NAMALWA (cell line): ENCODE results near the gene ABCG4.
"Not testable (repeated sequence)": the region's sequence is repeated elsewhere in the genome, so short reads cannot be mapped to it uniquely, and the experiment has no call there.

ENCODE experiments used
- DNase-seq: peaks from one replicate; pipeline ENCODE4 v3.0.0-alpha.2; 2015; ENCODE audit warnings: low spot score

ABCG4 gene

DNA sequence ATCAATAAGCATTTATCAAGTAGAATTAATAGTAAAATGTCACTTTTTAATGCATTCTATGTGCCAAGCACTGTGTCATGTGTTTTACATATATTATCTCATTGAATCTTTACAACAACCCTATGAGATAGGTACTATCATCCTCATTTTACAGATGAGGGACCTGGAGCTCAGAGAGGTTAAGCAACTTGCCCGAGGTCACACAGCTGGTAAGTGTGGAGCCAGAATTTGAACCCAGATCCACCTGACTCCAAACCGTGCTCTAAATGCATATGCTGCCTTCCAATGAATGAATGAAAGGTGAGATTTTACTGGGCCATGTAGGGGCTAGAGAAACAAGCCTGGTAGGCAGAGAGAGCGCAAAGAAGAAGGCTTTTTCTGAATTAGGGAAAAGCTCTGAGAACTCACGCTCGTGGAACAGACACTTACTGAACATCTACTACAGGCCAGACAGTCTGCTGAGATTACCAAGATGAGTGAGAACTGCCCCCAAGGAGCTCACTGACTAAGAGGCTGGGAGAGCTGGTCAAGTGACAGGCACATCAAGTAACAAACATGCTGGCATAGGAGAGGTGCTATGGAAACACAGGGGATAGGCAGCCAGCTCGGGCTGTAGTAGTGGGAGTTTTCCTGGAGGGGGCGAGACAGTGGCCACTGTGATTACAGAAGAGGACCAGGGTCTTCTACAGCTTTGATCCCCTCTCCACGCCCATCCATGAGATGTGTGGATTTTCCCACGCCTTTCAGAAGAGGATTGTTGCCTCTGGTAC, 4.4 kb downstream of the ABCG4 start:
- DNase-seq, result peak; percentile 35

DNA sequence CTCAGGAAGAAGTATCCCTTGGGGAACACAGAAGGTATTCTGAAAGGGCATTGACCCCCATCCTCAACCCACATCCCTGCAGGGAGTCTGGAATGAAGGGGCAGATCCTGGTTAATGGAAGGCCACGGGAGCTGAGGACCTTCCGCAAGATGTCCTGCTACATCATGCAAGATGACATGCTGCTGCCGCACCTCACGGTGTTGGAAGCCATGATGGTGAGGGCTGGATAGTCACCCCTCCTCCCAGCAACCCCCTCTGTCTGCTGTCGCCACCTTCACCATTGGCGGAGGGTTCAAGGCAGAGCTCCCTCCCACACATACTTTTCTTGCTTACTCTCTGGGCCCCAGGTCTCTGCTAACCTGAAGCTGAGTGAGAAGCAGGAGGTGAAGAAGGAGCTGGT, 5.3 kb downstream of the ABCG4 start:
- no peak for DNase-seq

DNA sequence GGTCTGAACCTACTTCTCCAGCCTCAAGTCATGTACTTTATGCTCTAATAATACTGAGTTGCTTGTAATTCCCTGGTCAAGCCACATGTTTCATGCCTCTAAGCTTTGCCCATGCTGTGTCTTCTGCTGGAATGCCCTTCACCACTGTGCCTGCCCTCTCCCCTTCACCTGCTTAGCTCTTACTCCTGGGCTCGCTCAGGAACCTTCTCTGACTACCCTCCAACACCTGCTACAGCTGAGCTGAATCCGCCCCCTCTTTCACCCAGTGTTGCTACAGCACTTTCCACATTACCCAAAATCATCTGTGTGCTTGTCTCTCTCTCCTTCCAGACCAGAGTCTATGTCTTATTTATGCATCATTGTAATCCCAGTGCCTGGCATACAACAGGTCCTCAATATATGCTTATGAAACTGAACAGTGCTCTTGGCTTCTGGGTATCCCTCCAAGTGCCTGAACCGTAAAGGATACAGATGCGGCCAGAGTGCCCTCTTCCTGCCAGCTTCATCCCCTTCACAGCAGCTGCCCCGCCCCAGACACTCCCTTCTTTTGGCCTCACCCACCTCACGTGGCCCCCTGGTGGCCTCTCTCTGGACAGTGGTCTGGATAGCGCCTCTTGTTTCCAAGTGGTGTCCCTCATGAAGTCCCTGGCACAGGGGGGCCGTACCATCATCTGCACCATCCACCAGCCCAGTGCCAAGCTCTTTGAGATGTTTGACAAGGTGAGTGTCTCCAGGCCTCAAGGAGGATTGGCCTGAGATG, 7.1 kb downstream of the ABCG4 start:
- peak; percentile 36 for DNase-seq

DNA sequence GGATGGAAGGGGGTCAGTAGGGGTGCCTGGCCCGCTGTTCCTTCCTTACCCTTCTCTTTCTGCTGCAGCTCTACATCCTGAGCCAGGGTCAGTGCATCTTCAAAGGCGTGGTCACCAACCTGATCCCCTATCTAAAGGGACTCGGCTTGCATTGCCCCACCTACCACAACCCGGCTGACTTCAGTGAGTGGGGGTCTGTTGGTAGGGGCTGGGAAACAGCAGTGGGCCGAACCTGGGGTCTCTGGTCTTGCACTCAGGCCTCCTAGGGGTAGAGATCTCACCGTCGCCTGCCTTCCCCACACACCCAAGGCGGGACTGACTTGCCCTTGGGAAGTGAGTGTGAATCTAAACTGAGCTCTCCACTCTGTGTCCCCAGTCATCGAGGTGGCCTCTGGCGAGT, 7.6 kb downstream of the ABCG4 start:
- no peak for DNase-seq

DNA sequence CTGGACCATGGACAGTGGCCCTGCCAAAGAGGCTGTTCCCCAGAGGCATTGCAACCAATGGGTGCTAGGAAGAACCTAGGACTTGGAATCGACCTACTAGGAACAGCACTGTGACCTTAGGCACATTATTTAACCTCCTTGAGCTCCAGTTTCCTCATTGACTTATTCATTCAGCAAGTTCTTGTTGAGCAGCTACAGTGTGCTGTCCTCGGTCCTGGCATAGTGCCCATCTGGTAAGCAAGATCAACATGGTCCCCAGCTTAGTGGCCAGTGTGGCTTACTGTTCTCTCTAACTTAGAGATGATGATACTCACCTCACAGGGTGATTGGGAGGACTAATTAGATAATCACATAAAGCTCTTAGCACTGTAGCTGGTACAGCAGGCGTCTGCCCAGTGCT, 8.2 kb downstream of the ABCG4 start:
- DNase-seq, result no peak

DNA sequence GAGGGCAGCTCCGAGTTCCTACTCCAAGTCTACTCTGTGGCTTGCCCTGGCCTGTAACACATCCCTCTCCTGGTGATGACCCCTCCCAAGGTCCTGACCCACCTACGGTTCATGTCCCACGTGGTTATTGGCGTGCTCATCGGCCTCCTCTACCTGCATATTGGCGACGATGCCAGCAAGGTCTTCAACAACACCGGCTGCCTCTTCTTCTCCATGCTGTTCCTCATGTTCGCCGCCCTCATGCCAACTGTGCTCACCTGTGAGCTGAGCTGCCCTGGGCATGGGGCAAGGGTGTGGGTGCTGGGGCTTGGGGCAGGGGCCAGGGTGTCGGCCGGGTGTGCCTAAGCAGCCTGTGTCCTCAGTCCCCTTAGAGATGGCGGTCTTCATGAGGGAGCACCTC, 9.6 kb downstream of the ABCG4 start:
- no peak for DNase-seq

DNA sequence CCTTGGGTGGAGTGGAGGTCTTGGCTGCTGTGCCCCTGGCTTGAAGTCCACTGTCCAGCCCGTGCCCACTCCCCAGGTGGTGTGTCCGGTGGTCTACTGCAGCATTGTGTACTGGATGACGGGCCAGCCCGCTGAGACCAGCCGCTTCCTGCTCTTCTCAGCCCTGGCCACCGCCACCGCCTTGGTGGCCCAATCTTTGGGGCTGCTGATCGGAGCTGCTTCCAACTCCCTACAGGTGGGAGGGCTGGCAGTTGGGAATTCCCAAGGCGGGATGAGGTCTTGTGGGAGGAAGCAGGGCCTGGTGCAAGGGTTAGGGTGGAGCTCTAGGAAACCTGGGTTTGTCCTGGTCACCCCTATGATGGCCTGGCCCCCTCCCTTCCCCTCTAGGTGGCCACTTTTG, 11.3 kb downstream of the ABCG4 start:
- DNase-seq, result no peak

DNA sequence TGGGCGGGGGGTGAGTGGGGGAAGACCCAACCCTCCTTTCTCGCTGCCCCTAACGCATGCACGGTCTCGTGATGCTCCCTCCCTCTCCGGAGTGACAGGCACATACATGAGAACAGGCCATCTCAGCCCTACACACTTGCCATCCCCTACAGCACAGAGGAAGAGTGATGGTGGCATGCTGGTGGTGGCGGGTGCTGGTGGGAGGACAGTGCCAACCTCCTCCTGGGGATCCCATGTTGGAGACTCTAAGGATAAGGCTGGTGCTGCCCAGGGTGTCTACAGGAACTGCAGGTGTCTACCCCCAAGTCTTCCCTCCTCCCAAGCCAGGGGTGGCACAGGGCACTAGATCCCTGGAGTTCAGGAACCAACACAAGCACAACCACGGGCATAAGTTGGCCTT, 13.0 kb downstream of the ABCG4 start:
- DNase-seq, result no peak

DNA sequence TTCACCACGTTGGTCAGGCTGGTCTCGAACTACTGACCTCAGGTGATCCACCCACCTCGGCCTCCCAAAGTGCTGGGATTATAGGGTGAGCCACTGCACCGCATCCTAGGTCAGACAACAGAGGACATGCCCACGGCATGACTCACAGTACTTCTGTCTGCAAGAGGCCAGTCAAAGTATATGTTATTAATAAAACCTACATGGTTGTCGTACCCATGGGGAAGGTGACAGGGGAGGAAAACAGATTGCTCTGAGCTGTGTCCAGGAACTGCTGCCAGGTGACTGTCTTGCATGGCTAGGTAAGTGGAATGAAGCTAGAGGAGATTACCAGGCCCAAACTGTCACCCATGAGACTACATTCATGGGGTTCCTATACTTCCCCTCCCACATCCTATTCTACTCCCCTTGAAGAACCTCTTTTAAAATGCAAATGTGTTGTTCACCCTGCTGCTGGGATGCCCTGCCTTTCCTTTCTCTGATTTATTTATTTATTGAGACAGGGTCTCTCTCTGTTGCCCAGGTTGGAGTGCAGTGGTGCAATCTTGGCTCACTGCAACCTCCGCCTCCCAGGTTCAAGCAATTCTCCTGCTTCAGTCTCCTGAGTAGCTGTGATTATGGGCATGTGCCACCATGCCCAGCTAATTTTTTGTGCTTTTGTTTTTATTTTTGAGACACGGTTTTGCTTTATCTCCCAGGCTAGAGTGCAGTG, 17.7 kb downstream of the ABCG4 start:
- DNase-seq, result no peak

DNA sequence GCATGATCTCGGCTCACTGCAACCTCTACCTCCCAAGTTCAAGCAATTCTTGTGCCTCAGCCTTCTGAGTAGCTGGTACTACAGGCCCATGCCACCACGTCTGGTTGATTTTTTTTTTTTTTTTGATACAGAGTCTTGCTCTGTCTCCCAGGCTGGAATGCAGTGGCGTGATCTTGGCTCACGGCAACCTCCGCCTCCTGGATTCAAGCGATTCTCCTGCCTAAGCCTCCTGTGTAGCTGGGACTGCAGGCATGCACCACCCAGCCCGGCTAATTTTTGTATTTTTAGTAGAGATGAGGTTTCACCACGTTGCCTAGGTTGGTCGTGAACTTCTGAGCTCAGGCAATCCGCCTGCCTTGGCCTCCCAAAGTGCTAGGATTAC, 18.2 kb downstream of the ABCG4 start:
- not testable (repeated sequence) for DNase-seq

DNA sequence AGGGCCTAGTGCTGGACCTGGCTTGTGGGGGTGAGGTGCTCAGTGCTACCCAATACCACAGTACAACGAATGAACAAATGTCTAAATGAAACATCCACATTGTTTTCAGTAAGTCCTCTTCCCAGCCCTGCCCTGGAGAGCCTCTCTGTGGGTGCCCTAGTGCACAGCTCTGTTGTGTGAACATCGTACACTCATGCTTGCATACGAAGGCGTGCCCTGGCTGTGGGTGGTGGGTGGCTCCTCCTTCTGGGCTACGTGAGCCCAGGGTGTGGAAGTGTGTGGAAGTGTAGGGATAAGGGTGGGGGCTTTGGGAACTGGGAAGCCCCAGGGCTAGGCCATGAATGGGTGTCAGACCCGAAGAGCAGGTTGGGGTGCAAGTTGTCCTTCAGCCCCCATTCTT, 19.1 kb downstream of the ABCG4 start:
- DNase-seq, result no peak

DNA sequence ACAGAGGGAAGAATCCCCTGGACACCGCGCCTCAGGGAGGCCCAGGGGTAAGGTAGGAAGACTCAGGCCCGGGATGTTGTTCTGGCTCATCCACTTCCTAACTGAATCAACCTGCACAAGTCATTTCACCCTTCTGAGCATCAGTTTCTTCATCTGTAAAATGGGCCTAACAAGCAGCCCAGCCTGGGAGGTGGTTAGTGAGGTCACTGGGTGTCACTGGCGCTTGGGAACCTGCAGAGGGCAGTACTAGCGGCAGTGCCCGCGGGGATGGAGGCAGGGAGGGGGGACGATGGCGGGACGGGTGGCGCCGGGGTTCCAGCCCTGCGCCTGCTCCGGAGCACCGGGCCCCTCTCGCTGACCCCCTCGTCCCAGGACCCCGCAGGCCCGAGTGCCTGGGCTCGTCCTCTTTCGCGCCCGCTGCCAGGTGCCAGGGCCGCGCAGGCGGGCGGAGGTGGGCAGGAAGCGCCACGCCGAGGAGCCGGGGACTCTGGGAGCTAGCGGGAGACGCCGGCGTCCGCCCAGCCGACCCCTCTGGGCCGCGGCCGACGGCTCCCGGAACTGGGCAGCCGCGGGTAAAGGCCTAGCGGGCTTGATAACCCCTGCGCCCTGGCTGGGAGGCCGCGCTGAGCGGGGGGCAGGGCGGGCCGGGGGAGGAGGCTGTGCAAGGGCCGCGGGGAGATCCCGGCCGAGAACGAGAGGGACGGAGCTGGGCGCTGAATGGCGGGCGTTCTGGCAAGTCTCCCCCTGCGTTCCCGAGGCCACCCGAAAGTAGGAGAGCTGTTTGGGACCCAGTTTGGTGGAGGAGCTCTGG, 19.8 kb downstream of the ABCG4 start, which contains the start of gene NLRX1:
NLRX1 (plus strand) TSS at position 255 of the 811 bp plus-strand sequence. CDS start 2,679 bp downstream, outside the sequence.
- DNase-seq, result peak; percentile 88

DNA sequence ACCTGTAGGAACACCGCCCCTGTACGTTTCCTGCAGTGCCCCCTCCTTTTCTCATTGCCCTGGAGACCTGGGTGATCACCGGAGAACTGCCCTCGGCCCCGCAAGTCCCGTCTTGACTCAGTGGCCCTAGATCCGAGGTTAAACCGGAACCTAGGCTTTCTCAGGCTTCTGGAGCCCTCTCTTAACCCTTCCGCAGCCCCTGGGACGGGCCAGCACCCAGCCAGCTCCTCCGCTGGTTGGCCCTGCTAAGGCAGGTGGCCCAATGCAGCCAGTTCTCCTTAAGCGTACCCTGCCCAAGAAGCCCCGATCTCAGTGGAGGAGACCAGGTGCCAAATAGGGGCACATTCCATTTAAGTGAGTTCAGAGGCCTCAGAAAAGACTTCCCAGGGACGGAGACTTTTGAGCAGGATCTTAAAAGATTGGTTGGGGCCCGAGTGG, 20.4 kb downstream of the ABCG4 start:
- DNase-seq, result no peak

DNA sequence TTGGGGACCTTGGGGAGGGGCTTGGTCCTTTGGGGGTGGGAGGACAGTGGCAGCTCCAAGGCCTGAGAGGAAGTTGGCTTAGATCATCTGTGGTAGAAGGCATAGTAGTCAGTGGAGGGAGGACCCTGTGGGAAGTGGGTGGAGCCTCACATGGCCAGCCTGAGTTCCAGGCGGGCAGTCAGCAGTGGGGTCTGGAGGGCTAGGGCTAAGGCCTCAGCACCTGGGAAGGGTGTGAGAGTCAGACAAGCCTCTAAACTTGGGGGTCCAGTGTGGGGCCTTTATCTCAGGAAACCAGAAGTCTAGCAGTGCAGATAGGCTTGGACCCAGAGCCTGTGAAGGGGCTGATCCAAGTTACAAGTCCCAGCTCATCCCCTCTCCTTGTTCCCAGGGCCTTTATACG, 23.7 kb downstream of the ABCG4 start:
- no peak for DNase-seq

DNA sequence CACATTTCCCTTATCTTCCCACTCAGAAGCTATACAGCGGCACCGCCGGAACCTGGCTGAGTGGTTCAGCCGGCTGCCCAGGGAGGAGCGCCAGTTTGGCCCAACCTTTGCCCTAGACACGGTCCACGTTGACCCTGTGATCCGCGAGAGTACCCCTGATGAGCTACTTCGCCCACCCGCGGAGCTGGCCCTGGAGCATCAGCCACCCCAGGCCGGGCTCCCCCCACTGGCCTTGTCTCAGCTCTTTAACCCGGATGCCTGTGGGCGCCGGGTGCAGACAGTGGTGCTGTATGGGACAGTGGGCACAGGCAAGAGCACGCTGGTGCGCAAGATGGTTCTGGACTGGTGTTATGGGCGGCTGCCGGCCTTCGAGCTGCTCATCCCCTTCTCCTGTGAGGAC, 24.6 kb downstream of the ABCG4 start:
- no peak for DNase-seq

DNA sequence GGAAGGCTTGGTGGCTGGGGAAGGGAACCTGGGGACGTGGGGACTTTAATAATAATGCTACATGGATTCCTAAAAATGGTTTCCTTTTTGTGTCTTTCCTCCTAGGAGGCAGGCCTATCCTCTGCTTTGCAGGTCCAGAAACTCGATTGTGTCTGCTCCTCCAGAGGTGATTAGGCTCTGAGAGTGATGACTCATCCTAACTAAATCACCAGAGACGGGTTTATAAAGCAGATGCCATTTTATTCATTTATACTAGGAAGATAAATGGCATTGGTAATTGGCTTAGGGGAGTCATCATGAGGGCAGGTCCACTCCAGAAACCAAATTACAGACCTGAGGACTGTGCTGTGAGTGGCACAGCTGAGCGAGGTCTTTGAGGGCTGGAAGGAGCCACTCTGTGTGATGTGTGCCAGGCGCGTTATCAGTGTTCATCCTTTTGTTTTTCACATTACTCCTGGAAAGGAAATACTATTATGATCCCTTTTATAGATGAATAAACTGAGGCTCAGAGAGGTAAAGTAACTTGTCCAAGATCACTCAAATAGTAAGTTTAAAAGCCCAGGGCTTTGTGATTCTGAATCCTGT, 26.7 kb downstream of the ABCG4 start:
- no peak for DNase-seq

DNA sequence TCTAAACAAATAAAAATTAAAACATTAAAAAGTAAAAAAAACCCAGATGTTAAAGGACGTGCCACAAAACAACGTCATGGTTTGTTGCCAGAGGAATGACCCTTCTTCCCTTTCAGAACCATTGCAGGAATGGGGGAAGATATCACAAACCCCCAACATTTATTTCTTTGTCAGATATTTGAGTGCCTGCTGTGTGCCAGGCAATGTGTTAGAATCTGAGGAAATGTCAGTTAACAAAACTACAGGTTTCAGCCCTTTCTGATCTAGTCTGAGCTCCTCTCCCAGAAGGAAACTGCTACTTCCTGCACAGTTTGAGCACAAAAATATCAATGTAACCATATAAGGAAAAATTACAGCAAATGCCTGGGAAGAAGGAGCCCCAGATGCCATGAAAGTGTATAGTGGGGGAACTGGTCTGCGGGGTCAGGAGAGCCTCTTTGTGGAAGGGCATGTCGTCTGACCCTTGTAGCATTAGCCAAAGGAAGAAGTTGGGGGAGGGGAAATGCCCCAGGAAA, 29.4 kb downstream of the ABCG4 start:
- no peak for DNase-seq

DNA sequence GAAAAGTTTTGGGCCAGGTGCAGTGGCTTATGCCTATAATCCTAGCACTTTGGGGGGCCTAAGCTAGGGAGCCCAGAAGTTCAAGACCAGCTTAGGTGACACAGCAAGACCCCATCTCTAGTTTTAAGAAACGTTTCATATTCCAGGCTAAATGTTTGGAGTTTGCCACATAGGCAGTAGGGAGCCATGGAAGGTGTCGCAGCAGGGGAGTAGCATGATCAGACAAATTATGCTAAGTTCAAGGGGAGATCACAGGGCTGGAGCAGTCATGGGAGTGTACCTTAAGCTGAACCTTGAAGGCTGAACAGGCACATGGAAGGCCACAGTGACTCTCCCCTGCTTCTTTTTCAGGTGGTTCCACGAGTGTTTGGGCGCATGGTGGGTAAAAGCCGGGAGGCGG, 30.5 kb downstream of the ABCG4 start:
- DNase-seq, result no peak

DNA sequence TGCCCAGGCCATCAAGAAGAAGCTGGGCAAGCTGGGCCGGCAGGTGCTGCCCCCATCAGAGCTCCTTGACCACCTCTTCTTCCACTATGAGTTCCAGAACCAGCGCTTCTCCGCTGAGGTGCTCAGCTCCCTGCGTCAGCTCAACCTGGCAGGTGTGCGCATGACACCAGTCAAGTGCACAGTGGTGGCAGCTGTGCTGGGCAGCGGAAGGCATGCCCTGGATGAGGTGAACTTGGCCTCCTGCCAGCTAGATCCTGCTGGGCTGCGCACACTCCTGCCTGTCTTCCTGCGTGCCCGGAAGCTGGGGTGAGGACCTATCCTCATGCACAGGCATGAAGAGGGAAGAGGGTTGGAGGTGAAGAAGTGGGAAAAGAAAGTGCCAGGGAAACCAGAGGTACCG, 31.1 kb downstream of the ABCG4 start:
- no peak for DNase-seq

DNA sequence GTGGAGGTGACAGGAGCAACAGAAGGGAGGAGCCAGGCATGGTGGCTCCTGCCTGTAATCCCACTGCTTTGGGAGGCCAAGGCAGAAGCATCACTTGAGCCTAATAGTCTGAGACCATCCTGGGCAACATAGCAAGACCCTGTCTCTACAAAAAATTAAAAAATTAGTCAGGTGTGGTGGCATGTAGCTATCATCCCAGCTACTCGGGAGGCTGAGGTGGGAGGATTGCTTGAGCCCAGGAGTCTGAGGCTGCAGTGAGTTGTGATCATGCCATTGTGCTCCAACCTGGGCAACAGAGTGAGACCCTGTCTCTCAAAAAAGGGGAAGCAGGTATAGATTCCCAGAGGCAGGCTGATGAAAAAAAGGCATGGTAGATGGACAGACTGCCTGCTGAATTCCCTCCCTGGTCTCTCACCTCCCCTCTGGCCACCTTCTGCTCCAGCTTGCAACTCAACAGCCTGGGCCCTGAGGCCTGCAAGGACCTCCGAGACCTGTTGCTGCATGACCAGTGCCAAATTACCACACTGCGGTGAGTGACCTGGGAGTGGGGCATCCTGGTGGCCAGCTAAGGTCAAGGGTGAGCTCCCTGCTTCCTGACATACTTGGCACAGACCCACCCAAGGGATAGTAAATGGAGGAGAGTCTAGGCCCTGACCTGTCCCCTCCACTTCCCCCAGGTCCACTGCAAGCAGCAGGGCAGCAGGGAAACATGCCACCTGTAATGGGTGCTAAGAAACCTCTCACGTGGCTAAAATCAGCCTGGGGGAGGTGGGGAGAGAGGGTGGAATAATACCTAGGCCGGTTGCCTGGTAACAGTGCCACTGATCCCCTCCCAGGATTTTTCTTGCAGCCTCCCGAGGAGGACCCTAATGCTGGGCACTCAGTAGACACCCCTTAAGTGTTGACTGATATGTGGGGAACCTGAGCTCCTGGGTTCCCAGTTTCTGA, 32.2 kb downstream of the ABCG4 start:
- DNase-seq, result no peak
